WERI-Rb-1 (cell line): ENCODE measurements around the gene KRT80.

ENCODE experiments used
- DNase-seq: peaks from one replicate; pipeline ENCODE4 v3.0.0-alpha.2; 2020
- H3K27ac ChIP-seq: fragments of 250-450 bp; sonication (Bioruptor Pico); 2 replicates; pipeline ENCODE4 v1.5.1; 2020; ENCODE audit warnings: mild to moderate bottlenecking, moderate library complexity
- H3K27me3 ChIP-seq: fragments of 250-450 bp; sonication (Bioruptor Pico); 2 replicates; pipeline ENCODE4 v1.5.1; 2021; ENCODE audit warnings: mild to moderate bottlenecking, low read depth, moderate library complexity; ENCODE audit not compliant: insufficient read depth, severe bottlenecking
- H3K36me3 ChIP-seq: fragments of 250-450 bp; sonication (Bioruptor Pico); 2 replicates; pipeline ENCODE4 v1.5.1; 2020; ENCODE audit warnings: mild to moderate bottlenecking, moderate library complexity
- H3K4me3 ChIP-seq: 2 replicates; pipeline ENCODE4 v1.5.1; 2011; ENCODE audit warnings: low read depth, mild to moderate bottlenecking, control low read depth, low read length
- H3K9me3 ChIP-seq: fragments of 250-450 bp; sonication (Bioruptor Pico); 2 replicates; pipeline ENCODE4 v1.5.1; 2021; ENCODE audit warnings: mild to moderate bottlenecking, moderate library complexity; ENCODE audit not compliant: severe bottlenecking
- CTCF ChIP-seq: IDR thresholded peaks from 2 replicates; pipeline ENCODE4 v1.5.1; 2011; ENCODE audit warnings: low read depth, mild to moderate bottlenecking, control low read depth, inconsistent platforms, low read length

Gene KRT80

GRCh38 chr12:52202361-52203078 lies 10.7 kb upstream of the KRT80 start:
- no peak for DNase-seq
- H3K27me3 ChIP-seq = no peaks in the 10 kb centered on the region
- peak overlapping the region; percentile 53 for H3K27ac ChIP-seq
- peak overlapping the region; percentile 7; the same call in 1 of the 2 replicates for H3K4me3 ChIP-seq
- no peaks in the 10 kb centered on the region for H3K9me3 ChIP-seq
- TF ChIP-seq CTCF = no peak
- H3K36me3 ChIP-seq = no peaks in the 10 kb centered on the region

GRCh38 chr12:52201451-52201839 lies 9.6 kb upstream of the KRT80 start:
- H3K27ac ChIP-seq = peak overlapping the region; percentile 84
- H3K4me3 ChIP-seq = peak overlapping the region; percentile 39
- TF ChIP-seq CTCF = no peak
- peak; percentile 81 for DNase-seq
- no peaks in the 10 kb centered on the region for H3K9me3 ChIP-seq
- H3K27me3 ChIP-seq = no peaks in the 10 kb centered on the region
- H3K36me3 ChIP-seq = no peaks in the 10 kb centered on the region

GRCh38 chr12:52200781-52201450 lies 9.1 kb upstream of the KRT80 start:
- Histone ChIP-seq H3K27me3 (no peaks in the 10 kb centered on the region), H3K36me3 (no peaks in the 10 kb centered on the region), H3K4me3 (peak overlapping the region; percentile 39), H3K9me3 (no peaks in the 10 kb centered on the region), H3K27ac (peak overlapping the region; percentile 84)
- TF ChIP-seq CTCF = no peak
- peak; percentile 54 for DNase-seq

GRCh38 chr12:52200086-52200780 lies 8.4 kb upstream of the KRT80 start:
- no peaks in the 10 kb centered on the region for H3K27me3 ChIP-seq
- no peaks in the 10 kb centered on the region for H3K36me3 ChIP-seq
- H3K27ac ChIP-seq = peak overlapping the region; percentile 84

GRCh38 chr12:52199294-52199919 lies 7.6 kb upstream of the KRT80 start:
- H3K9me3 ChIP-seq = no peaks in the 10 kb centered on the region
- no peak for DNase-seq
- TF ChIP-seq CTCF = no peak
- peak overlapping the region; percentile 46 for H3K27ac ChIP-seq
- H3K27me3 ChIP-seq = no peaks in the 10 kb centered on the region
- no peaks in the 10 kb centered on the region for H3K36me3 ChIP-seq
- no peak overlapping the region for H3K4me3 ChIP-seq

More at GRCh38 chr12:52200086-52200780, 8.4 kb upstream of the KRT80 start:
- DNase-seq = peak; percentile 72
- TF ChIP-seq CTCF = no peak
- H3K4me3 ChIP-seq = peak overlapping the region; percentile 39
- H3K9me3 ChIP-seq = no peaks in the 10 kb centered on the region
